GM19328 (cell line): Measurements from ENCODE around the gene LTBP3.

Experiments
- ATAC-seq: cut with Tn5 transposase; IDR thresholded peaks from one replicate; pipeline ENCODE4 v1.9.1; 2021; ENCODE audit warnings: mild to moderate bottlenecking, moderate library complexity; ENCODE audit not compliant: unreplicated experiment

LTBP3 gene

GRCh38 chr11:65558002-65558929 is at the start of gene LTBP3:
Gene LTBP3 (minus strand): TSS chr11:65558359. CDS start chr11:65557959, 400 bp downstream.
- ATAC-seq, result no peak

- ATAC-seq, result no peak
Observed at GRCh38 chr11:65606876-65607613, 48.9 kb upstream of the LTBP3 start.

- ATAC-seq, result no peak
Observed at GRCh38 chr11:65604258-65604657, 46.1 kb upstream of the LTBP3 start.

- ATAC-seq, result no peak
Observed at GRCh38 chr11:65599955-65600246, 41.7 kb upstream of the LTBP3 start.

GRCh38 chr11:65599216-65599954 is 41.2 kb upstream of the LTBP3 start:
- ATAC-seq, result no peak

GRCh38 chr11:65598258-65598699 is 40.1 kb upstream of the LTBP3 start:
- no peak for ATAC-seq

- no peak for ATAC-seq
Observed at GRCh38 chr11:65596520-65596919, 38.4 kb upstream of the LTBP3 start.

GRCh38 chr11:65595543-65596281 is 37.6 kb upstream of the LTBP3 start, which contains the start of gene KCNK7:
Gene KCNK7 (minus strand): TSS chr11:65595800. CDS start chr11:65595772, 28 bp downstream.
- no peak for ATAC-seq

- ATAC-seq, result no peak
Observed at GRCh38 chr11:65595131-65595530, 37.0 kb upstream of the LTBP3 start.

GRCh38 chr11:65593518-65594414 is 35.6 kb upstream of the LTBP3 start:
- no peak for ATAC-seq

GRCh38 chr11:65592858-65593517 is 34.8 kb upstream of the LTBP3 start:
- no peak for ATAC-seq

- no peak for ATAC-seq
Observed at GRCh38 chr11:65591939-65592857, 34.0 kb upstream of the LTBP3 start.

GRCh38 chr11:65590240-65590738 is 32.1 kb upstream of the LTBP3 start:
- no peak for ATAC-seq

- ATAC-seq, result no peak
Observed at GRCh38 chr11:65589444-65590239, 31.5 kb upstream of the LTBP3 start.

- peak; percentile 65 for ATAC-seq
Observed at GRCh38 chr11:65588199-65589054, 30.3 kb upstream of the LTBP3 start.

- ATAC-seq, result no peak
Observed at GRCh38 chr11:65586676-65587075, 28.5 kb upstream of the LTBP3 start.
